ENCODE results near the gene UVRAG. TPM values are rescaled to one million over a fixed set of nuclear protein-coding genes. Genes with fewer than 3 reads are reported as not detected.

UVRAG gene
- polyA plus RNA-seq, 1 experiment: 8.2 TPM

DNA sequence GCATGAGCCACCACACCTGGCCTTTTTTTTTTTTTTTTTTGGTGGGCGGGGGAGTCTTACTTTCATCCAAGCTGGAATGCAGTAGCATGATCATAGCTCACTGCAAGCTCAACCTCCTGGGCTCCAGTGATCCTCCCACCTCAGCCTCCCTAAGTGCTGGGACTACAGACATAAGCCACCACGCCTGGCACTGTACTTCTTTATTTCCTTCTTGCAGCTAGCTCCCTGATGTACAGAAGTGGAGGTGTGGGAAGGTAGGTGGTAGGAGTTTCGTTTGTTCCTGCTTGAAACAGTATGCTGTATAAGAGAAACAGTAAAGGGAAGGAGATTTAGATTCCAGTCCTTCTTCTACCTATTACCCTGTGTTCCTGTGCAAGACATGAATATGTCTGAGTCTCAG lies 319.2 kb downstream of the UVRAG start:
- POLR2A ChIA-PET: no interaction called here
- CTCF ChIA-PET: interaction anchor here (0.6 to 1.5 kb wide), 3 partner anchors 10 to 18 kb away, joined by 3 to 5 read pairs (median 3); no protein-coding TSS in a partner anchor
- no peaks in the 10 kb centered on the region for H3K27me3 ChIP-seq (ENCODE audit: control insufficient read depth, insufficient read depth, low read length)
- no peak for DNase-seq (ENCODE audit: low read depth)
- H3K36me3 ChIP-seq (ENCODE audit: control insufficient read depth, insufficient read depth, low read length): no peaks in the 10 kb centered on the region
- TF ChIP-seq, protein P1, sequence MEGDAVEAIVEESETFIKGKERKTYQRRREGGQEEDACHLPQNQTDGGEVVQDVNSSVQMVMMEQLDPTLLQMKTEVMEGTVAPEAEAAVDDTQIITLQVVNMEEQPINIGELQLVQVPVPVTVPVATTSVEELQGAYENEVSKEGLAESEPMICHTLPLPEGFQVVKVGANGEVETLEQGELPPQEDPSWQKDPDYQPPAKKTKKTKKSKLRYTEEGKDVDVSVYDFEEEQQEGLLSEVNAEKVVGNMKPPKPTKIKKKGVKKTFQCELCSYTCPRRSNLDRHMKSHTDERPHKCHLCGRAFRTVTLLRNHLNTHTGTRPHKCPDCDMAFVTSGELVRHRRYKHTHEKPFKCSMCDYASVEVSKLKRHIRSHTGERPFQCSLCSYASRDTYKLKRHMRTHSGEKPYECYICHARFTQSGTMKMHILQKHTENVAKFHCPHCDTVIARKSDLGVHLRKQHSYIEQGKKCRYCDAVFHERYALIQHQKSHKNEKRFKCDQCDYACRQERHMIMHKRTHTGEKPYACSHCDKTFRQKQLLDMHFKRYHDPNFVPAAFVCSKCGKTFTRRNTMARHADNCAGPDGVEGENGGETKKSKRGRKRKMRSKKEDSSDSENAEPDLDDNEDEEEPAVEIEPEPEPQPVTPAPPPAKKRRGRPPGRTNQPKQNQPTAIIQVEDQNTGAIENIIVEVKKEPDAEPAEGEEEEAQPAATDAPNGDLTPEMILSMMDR (IDR thresholded peaks at IDR 0.05; ENCODE audit: insufficient read depth, low read depth, low read length): no peak
- no peak overlapping the region for H3K4me3 ChIP-seq (ENCODE audit: low read depth, low read length)

DNA sequence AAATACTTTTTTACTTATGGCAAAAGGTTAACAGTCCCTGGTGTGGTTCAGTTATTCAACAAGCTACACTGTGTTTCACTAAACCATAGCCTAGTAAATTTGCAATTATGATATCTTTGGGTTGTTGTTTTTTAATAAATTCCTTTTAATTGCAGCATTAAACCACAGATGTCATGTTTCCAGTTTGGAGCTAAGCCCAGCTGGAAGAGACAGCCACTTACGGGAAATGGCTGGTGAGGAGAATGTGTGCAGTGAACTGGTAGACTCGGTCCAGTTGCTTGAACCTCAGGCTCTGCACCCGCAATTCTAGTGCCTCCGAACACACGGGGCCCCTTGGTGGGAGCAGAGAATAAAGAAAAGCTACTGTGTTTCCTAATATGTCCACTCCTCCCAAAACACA lies 320.5 kb downstream of the UVRAG start:
- TF ChIP-seq, protein P1 (IDR thresholded peaks at IDR 0.05; ENCODE audit: insufficient read depth, low read depth, low read length): no peak

GRCh38 chr11:76139314-76139713 lies 324.3 kb downstream of the UVRAG start:
- no peak for DNase-seq (ENCODE audit: low read depth)

More for the DNA sequence above, 320.5 kb downstream of the UVRAG start:
- DNase-seq (ENCODE audit: low read depth): no peak
- POLR2A ChIA-PET: interaction anchor here (0.6 kb wide), 1 partner anchor 19 kb away, joined by 3 read pairs; no protein-coding TSS in a partner anchor
- Histone ChIP-seq H3K36me3 (ENCODE audit: control insufficient read depth, insufficient read depth, low read length) (no peaks in the 10 kb centered on the region), H3K4me3 (ENCODE audit: low read depth, low read length) (no peak overlapping the region), H3K27me3 (ENCODE audit: control insufficient read depth, insufficient read depth, low read length) (no peaks in the 10 kb centered on the region)
- CTCF ChIA-PET: interaction anchor here (0.9 kb wide), 1 partner anchor 13 kb away, joined by 3 read pairs; no protein-coding TSS in a partner anchor

DNA sequence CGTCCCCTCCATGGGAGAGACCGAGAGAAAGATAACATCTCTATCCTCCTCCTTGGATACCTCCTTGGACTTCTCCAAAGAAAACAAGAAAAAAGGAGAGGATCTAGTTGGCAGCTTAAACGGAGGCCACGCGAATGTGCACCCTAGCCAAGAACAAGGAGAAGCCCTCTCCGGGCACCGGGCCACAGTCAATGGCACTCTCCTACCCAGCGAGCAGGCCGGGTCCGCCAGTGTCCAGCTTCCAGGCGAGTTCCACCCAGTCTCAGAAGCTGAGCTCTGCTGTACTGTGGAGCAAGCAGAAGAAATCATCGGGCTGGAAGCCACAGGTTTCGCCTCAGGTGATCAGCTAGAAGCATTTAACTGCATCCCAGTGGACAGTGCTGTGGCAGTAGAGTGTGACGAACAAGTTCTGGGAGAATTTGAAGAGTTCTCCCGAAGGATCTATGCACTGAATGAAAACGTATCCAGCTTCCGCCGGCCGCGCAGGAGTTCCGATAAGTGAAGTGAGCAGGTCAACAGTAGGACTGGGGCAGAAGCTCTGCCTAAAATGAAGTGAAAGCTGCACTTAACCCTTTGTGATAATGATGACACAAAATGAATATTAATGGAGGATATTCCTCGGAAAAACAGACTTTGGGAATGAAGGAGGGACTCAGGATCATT lies 326.0 kb downstream of the UVRAG start:
- no peak for DNase-seq (ENCODE audit: low read depth)
- TF ChIP-seq, protein P1 (IDR thresholded peaks at IDR 0.05; ENCODE audit: insufficient read depth, low read depth, low read length): no peak
- ChIA-PET POLR2A (no interaction called here), CTCF (interaction anchor here (1.1 to 1.4 kb wide), 2 partner anchors 10 to 11 kb away, joined by 3 to 9 read pairs; no protein-coding TSS in a partner anchor)
- Histone ChIP-seq H3K27me3 (ENCODE audit: control insufficient read depth, insufficient read depth, low read length) (no peaks in the 10 kb centered on the region), H3K4me3 (ENCODE audit: low read depth, low read length) (no peak overlapping the region), H3K36me3 (ENCODE audit: control insufficient read depth, insufficient read depth, low read length) (no peaks in the 10 kb centered on the region)

More at GRCh38 chr11:76139314-76139713, 324.3 kb downstream of the UVRAG start:
- ChIA-PET POLR2A (no interaction called here), CTCF (no interaction called here)
- Histone ChIP-seq H3K27me3 (ENCODE audit: control insufficient read depth, insufficient read depth, low read length) (no peaks in the 10 kb centered on the region), H3K4me3 (ENCODE audit: low read depth, low read length) (no peak overlapping the region), H3K36me3 (ENCODE audit: control insufficient read depth, insufficient read depth, low read length) (no peaks in the 10 kb centered on the region)
- TF ChIP-seq, protein P1 (IDR thresholded peaks at IDR 0.05; ENCODE audit: insufficient read depth, low read depth, low read length): no peak

GRCh38 chr11:76141901-76142588 lies 327.0 kb downstream of the UVRAG start:
- no peaks in the 10 kb centered on the region for H3K27me3 ChIP-seq (ENCODE audit: control insufficient read depth, insufficient read depth, low read length)
- DNase-seq (ENCODE audit: low read depth): no peak
- POLR2A ChIA-PET: no interaction called here
- no peak overlapping the region for H3K4me3 ChIP-seq (ENCODE audit: low read depth, low read length)
- no peaks in the 10 kb centered on the region for H3K36me3 ChIP-seq (ENCODE audit: control insufficient read depth, insufficient read depth, low read length)
- CTCF ChIA-PET: interaction anchor here (1.1 to 1.4 kb wide), 3 partner anchors 10 to 245 kb away, joined by 3 to 9 read pairs (median 3); no protein-coding TSS in a partner anchor
- TF ChIP-seq, protein P1 (IDR thresholded peaks at IDR 0.05; ENCODE audit: insufficient read depth, low read depth, low read length): no peak

Measured in BJ (cell line).